ENCODE results near the gene SSX4. TPM values are rescaled to one million over a fixed set of nuclear protein-coding genes. Genes with fewer than 3 reads are reported as not detected.
"Not testable (repeated sequence)": the region's sequence is repeated elsewhere in the genome, so short reads cannot be mapped to it uniquely, and the experiment has no call there.

The SSX4 gene
- total RNA-seq, 1 experiment from 2014 or later = not detected

DNA sequence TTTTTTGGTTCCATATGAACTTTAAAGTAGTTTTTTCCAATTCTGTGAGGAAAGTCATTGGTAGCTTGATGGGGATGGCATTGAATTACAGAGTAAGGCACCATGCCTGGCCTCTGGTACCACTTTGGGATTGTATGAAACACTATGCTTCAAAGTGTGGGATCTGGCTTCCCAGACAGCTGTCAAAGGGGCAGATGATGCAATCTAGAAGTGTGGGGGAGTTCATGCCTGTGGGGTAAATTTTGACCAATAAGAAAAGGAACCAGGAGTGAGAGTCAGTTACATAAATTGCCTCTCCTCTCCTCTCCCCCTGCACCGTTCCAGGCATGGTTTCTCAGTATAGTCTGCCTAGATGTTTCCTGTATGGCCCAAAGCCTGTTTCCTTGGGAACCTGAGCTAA, 14.5 kb downstream of the SSX4 start:
- H4K20me1 ChIP-seq (ENCODE audit: insufficient read depth, low read depth, low read length); H3K4me1 ChIP-seq (ENCODE audit: low read length); H3K27ac ChIP-seq (ENCODE audit: low read length); H3K79me2 ChIP-seq (ENCODE audit: low read length); H3K9me3 ChIP-seq (ENCODE audit: low read length); H3K9me2 ChIP-seq (replicated peaks; ENCODE audit: insufficient read depth, low read length); H3K27me3 ChIP-seq (ENCODE audit: low read length); DNase-seq; H2AFZ ChIP-seq (ENCODE audit: low read length); H3K4me3 ChIP-seq (ENCODE audit: low read length); H3K4me2 ChIP-seq (ENCODE audit: low read depth, low read length, poor library complexity, severe bottlenecking); H3K9ac ChIP-seq (ENCODE audit: low read length); H3K36me3 ChIP-seq (ENCODE audit: insufficient read depth, low read length): not testable (repeated sequence)

DNA sequence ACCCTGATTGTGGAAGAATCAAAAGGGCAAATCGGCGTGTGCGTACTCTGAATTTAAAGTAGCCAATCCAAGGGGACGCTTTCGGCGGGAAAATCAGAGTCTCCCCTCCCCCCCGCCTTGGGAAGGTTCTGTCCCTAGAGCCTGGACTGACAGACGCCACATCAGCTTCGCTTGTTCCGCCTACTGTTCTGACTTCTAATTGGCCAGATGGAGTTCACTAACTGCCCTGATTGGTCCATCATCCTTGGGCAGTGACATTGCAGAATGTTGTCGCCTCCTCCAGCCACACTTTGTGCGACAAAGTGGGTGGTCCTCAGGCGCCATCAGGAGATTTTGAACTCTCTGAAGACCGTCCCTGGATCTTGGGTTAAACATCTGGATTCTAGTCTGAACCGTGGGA, 28.5 kb downstream of the SSX4 start, which contains the start of gene SSX4B:
TSS of gene SSX4B (minus strand) at position 101 of the 400 bp plus-strand sequence. CDS start 588 bp downstream, outside the sequence.
- H3K79me2 ChIP-seq (ENCODE audit: low read length); H3K4me2 ChIP-seq (ENCODE audit: low read depth, low read length, poor library complexity, severe bottlenecking); H3K9me2 ChIP-seq (replicated peaks; ENCODE audit: insufficient read depth, low read length): not testable (repeated sequence)

DNA sequence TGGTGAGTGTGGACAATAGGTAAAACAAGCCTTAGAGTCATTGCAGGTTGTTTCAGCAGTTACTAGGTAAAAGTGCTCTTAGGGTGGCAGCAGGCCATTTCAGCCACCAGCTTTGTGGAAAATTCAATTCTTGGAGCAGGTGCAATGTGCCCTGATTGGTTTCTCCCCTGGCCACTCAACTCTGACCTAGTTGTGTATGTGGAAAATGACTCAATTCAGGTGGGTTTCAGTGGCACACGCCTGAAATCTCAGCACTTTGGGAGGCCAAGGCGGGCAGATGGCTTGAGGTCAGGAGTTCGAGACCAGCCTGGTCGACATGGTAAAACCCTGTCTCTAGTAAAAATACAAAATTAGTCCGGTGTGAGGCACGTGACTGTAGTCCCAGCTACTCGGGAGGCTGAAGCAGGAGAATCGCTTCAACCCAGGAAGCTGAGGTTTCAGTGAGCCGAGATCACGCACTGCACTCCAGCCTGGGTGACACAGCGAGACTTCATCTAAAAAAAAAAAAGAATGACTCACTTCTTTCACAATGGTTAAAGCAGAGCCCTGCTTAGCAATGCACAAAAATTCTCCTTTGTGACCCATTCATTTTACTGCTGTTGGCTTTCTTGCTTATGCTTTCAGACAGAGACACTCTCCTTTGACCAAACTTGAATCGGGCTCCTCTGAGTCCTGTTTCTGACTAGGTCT, 43.8 kb downstream of the SSX4 start:
- H3K9ac ChIP-seq (ENCODE audit: low read length) = not testable (repeated sequence)

More for the DNA sequence above, 28.5 kb downstream of the SSX4 start, which contains the start of gene SSX4B:
- H3K36me3 ChIP-seq (ENCODE audit: insufficient read depth, low read length); H3K27ac ChIP-seq (ENCODE audit: low read length); H4K20me1 ChIP-seq (ENCODE audit: insufficient read depth, low read depth, low read length); DNase-seq; H3K27me3 ChIP-seq (ENCODE audit: low read length); H3K4me1 ChIP-seq (ENCODE audit: low read length); H2AFZ ChIP-seq (ENCODE audit: low read length); H3K9ac ChIP-seq (ENCODE audit: low read length); H3K4me3 ChIP-seq (ENCODE audit: low read length); H3K9me3 ChIP-seq (ENCODE audit: low read length): not testable (repeated sequence)

DNA sequence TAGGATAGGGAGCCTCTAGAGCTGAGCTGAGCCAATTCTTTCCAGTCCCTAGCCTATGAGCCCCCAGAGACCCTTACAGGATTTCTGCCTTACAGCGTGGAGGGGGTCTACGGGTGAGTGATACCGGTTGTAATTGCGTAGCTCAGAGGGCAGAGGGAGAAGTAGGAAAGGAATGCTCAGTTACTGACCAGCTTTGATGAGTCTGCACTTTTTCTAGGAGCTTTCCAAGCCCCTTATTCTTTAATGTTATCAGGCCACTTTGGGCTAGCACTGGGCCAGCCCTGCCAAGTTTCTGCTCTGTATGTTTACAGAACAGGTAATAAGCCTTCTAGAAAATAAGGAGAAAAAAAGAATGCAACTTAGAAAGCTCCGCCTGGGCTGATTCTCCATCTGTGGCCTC, 46.3 kb downstream of the SSX4 start:
- not testable (repeated sequence) for H4K20me1 ChIP-seq (ENCODE audit: insufficient read depth, low read depth, low read length); H3K9ac ChIP-seq (ENCODE audit: low read length); H3K79me2 ChIP-seq (ENCODE audit: low read length); H3K36me3 ChIP-seq (ENCODE audit: insufficient read depth, low read length); H3K27me3 ChIP-seq (ENCODE audit: low read length); H3K4me1 ChIP-seq (ENCODE audit: low read length); H3K9me2 ChIP-seq (replicated peaks; ENCODE audit: insufficient read depth, low read length); H2AFZ ChIP-seq (ENCODE audit: low read length); H3K4me2 ChIP-seq (ENCODE audit: low read depth, low read length, poor library complexity, severe bottlenecking); H3K4me3 ChIP-seq (ENCODE audit: low read length); H3K27ac ChIP-seq (ENCODE audit: low read length); H3K9me3 ChIP-seq (ENCODE audit: low read length)
- peak; percentile 12 for DNase-seq

More for the DNA sequence above, 43.8 kb downstream of the SSX4 start:
- not testable (repeated sequence) for H3K27ac ChIP-seq (ENCODE audit: low read length); H3K4me3 ChIP-seq (ENCODE audit: low read length); H3K4me2 ChIP-seq (ENCODE audit: low read depth, low read length, poor library complexity, severe bottlenecking); H2AFZ ChIP-seq (ENCODE audit: low read length); H3K9me2 ChIP-seq (replicated peaks; ENCODE audit: insufficient read depth, low read length); H3K36me3 ChIP-seq (ENCODE audit: insufficient read depth, low read length); H3K27me3 ChIP-seq (ENCODE audit: low read length); H4K20me1 ChIP-seq (ENCODE audit: insufficient read depth, low read depth, low read length); H3K9me3 ChIP-seq (ENCODE audit: low read length); H3K79me2 ChIP-seq (ENCODE audit: low read length); H3K4me1 ChIP-seq (ENCODE audit: low read length); DNase-seq

DNA sequence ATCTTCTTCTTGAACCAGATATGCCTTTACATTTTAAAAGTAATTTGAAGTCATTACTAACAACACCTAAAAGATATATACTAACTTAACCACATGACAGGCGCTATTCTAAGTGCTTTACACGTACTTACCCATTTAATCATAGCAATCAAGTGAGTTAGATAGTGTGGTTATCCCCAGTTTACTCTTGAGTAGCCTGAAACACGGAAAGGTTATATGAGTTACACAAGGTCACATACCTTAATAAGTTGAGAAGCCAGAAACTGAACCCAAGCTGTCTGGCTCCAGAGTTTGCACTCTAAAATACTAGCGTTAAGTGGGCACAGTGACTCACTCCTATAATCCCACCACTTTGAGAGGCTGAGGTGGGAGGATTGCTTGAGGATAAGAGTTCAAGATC, 46.8 kb downstream of the SSX4 start:
- not testable (repeated sequence) for H3K4me1 ChIP-seq (ENCODE audit: low read length); H2AFZ ChIP-seq (ENCODE audit: low read length); H3K36me3 ChIP-seq (ENCODE audit: insufficient read depth, low read length); H4K20me1 ChIP-seq (ENCODE audit: insufficient read depth, low read depth, low read length); H3K9ac ChIP-seq (ENCODE audit: low read length); H3K27me3 ChIP-seq (ENCODE audit: low read length); H3K79me2 ChIP-seq (ENCODE audit: low read length); H3K27ac ChIP-seq (ENCODE audit: low read length); H3K9me2 ChIP-seq (replicated peaks; ENCODE audit: insufficient read depth, low read length); H3K4me3 ChIP-seq (ENCODE audit: low read length); H3K9me3 ChIP-seq (ENCODE audit: low read length); H3K4me2 ChIP-seq (ENCODE audit: low read depth, low read length, poor library complexity, severe bottlenecking)
- DNase-seq = peak; percentile 38

DNA sequence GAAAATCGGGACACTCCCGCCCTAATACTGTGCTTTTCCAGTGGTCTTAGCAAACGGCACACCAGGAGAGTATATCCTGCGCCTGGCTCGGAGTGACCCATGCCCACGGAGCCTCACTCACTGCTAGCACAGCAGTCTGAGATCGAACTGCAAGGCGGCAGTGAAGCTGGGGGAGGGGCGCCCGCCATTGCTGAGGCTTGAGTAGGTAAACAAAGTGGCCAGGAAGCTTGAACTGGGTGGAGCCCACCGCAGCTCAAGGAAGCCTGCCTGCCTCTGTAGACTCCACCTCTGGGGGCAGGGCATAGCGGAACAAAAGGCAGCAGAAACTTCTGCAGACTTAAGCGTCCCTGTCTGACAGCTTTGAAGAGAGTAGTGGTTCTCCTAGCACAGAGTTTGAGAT, 50.4 kb downstream of the SSX4 start:
- H3K36me3 ChIP-seq (ENCODE audit: insufficient read depth, low read length); DNase-seq; H3K27me3 ChIP-seq (ENCODE audit: low read length); H4K20me1 ChIP-seq (ENCODE audit: insufficient read depth, low read depth, low read length); H2AFZ ChIP-seq (ENCODE audit: low read length); H3K9ac ChIP-seq (ENCODE audit: low read length); H3K4me1 ChIP-seq (ENCODE audit: low read length); H3K27ac ChIP-seq (ENCODE audit: low read length); H3K9me2 ChIP-seq (replicated peaks; ENCODE audit: insufficient read depth, low read length); H3K4me2 ChIP-seq (ENCODE audit: low read depth, low read length, poor library complexity, severe bottlenecking); H3K9me3 ChIP-seq (ENCODE audit: low read length); H3K79me2 ChIP-seq (ENCODE audit: low read length); H3K4me3 ChIP-seq (ENCODE audit: low read length): not testable (repeated sequence)

Small RNAs within 50 kb of the gene (small RNA-seq; reads per million reads assigned to genes)
- gene AL606490.4 = not detected
- not detected for gene AL606490.7
- gene AL606490.9 = not detected

Other genes with a start within 250 kb of the SSX4 start
- gene SSX5, start 186.7 kb upstream of the SSX4 start, total RNA-seq (2014; rRNA removed; shearing (Covaris generic); ENCODE audit: low replicate concordance) = not detected in 2 replicates
- not detected in 2 replicates for gene SSX1, start 128.1 kb upstream of the SSX4 start, total RNA-seq (2014; rRNA removed; shearing (Covaris generic); ENCODE audit: low replicate concordance)
- gene SSX3, start 26.8 kb upstream of the SSX4 start, total RNA-seq (2014; rRNA removed; shearing (Covaris generic); ENCODE audit: low replicate concordance) = not detected in 2 replicates
- not detected in 2 replicates for gene SSX4B, start 28.4 kb downstream of the SSX4 start, total RNA-seq (2014; rRNA removed; shearing (Covaris generic); ENCODE audit: low replicate concordance)
- gene SLC38A5, start 86.7 kb downstream of the SSX4 start, total RNA-seq (2014; rRNA removed; shearing (Covaris generic); ENCODE audit: low replicate concordance) = not detected in 2 replicates
- 22.9 and 36.3 TPM in 2 replicates for gene FTSJ1, start 92.7 kb downstream of the SSX4 start, total RNA-seq (2014; rRNA removed; shearing (Covaris generic); ENCODE audit: low replicate concordance)
- gene PORCN, start 125.5 kb downstream of the SSX4 start, total RNA-seq (2014; rRNA removed; shearing (Covaris generic); ENCODE audit: low replicate concordance) = 0.29 TPM in 1 of 2 replicates, not detected in the other
- gene EBP, start 138.3 kb downstream of the SSX4 start, total RNA-seq (2014; rRNA removed; shearing (Covaris generic); ENCODE audit: low replicate concordance) = 50.2 and 90.6 TPM in 2 replicates
- gene TBC1D25, start 156.2 kb downstream of the SSX4 start, total RNA-seq (2014; rRNA removed; shearing (Covaris generic); ENCODE audit: low replicate concordance) = 3.1 and 14.4 TPM in 2 replicates
- gene RBM3, start 190.9 kb downstream of the SSX4 start, total RNA-seq (2014; rRNA removed; shearing (Covaris generic); ENCODE audit: low replicate concordance) = 176 and 183 TPM in 2 replicates
- gene WDR13, start 214.0 kb downstream of the SSX4 start, total RNA-seq (2014; rRNA removed; shearing (Covaris generic); ENCODE audit: low replicate concordance) = 35.5 and 53.4 TPM in 2 replicates